ENCODE measurements around the gene LEMD2. TPM values are rescaled to one million over a fixed set of nuclear protein-coding genes. Genes with fewer than 3 reads are reported as not detected.

The LEMD2 gene
- total RNA-seq, 4 donors from 2014 or later, result 37.7 to 47.2 (median 42.3) TPM

DNA sequence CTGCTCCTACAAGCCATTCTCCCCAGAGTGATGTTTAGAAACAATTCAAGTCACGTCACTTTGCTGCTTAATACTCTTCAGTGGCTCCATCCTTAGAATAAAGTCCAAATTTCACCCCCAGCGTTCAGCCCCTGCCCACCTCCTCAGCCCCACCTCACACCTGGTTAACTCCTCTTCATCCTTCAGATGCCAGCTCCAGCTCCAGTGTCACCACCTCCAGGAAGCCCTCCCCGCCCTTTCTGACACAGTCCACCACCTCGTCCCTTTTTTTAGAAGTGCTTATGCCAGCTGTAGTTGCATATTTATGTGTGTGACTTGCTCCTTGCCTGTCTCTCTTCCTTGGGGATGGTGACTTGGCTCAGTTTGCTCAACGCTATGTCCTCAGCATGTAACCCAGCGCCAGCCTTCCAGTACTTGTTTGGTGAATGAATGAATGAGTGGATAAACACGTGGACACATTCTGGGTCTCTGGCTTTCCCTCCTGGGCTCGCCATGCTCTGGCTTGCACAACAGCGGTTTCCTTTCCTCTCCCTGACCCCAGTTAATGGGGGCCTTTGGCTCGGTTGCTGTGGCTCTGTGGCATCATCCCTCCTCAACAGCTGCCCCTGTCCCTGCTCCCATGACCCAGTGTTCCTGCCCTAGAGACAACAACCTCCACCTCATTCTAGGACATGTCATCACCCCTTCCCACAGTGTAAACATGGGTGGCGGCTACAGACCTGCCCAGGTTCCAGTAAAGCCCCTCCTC is 38.5 kb downstream of the LEMD2 start:
- intact Hi-C loops (cut with DNase I), result no loop called here
- Histone ChIP-seq H3K4me3 (no peak overlapping the region), H3K27ac (no peak overlapping the region), H3K9me3 (no peaks in the 10 kb centered on the region), H3K36me3 (no peaks in the 10 kb centered on the region), H3K27me3 (peaks cover 0 to 18% (median 0%) of the 10 kb centered on the region in 4 donors), H3K4me1 (peaks cover 16 to 29% (median 19%) of the 10 kb centered on the region in 3 donors)
- no peak for DNase-seq
- TF ChIP-seq POLR2A (IDR thresholded peaks at IDR 0.05) (no peak), CTCF (IDR thresholded peaks at IDR 0.05) (no peak)
- 51% methylated on average over 11 of the region's 11 CpGs for WGBS, 2 donors

GRCh38 chr6:33749401-33749800 is 39.5 kb downstream of the LEMD2 start:
- TF ChIP-seq POLR2A (IDR thresholded peaks at IDR 0.05), result no peak

DNA sequence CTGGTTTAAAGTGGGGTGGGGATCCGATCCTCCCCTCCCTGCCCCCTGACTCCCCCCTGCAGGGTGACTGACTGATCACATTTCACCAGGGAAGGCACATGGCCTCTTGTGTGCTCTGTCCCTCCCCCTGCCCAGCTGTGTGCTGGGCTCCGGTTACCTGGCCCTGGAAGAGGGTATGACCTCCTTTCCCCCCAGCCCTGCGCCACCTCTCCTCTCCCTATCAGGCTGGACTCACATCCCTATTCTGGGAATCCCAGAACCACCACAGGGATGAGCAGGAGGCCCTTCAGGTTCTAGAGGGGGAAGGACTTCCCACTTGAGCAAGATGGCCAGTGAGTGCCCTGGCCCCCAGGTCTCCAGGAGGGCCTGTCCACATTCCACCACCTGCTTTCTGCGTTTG is 40.1 kb downstream of the LEMD2 start:
- TF ChIP-seq POLR2A (IDR thresholded peaks at IDR 0.05) (no peak), CTCF (IDR thresholded peaks at IDR 0.05) (no peak)
- no peak overlapping the region for H3K27ac ChIP-seq
- no peaks in the 10 kb centered on the region for H3K9me3 ChIP-seq
- peaks cover 16 to 43% (median 33%) of the 10 kb centered on the region in 3 donors for H3K4me1 ChIP-seq
- H3K27me3 ChIP-seq, result peaks cover 0 to 23% (median 0%) of the 10 kb centered on the region in 4 donors
- WGBS, 2 donors, result 80 to 93% methylated on average over 2 to 3 of the region's 4 CpGs
- no peaks in the 10 kb centered on the region for H3K36me3 ChIP-seq
- no peak overlapping the region for H3K4me3 ChIP-seq
- no peak for DNase-seq
- intact Hi-C loops (cut with DNase I), result no loop called here

More at GRCh38 chr6:33749401-33749800, 39.5 kb downstream of the LEMD2 start:
- peaks cover 16 to 38% (median 29%) of the 10 kb centered on the region in 3 donors for H3K4me1 ChIP-seq
- no peaks in the 10 kb centered on the region for H3K36me3 ChIP-seq
- H3K9me3 ChIP-seq, result no peaks in the 10 kb centered on the region
- DNase-seq, result no peak
- 83% methylated on average over 2 of the region's 7 CpGs for WGBS, 2 donors
- peaks cover 0 to 24% (median 0%) of the 10 kb centered on the region in 4 donors for H3K27me3 ChIP-seq
- no peak overlapping the region for H3K27ac ChIP-seq
- H3K4me3 ChIP-seq, result no peak overlapping the region
- intact Hi-C loops (cut with DNase I), result no loop called here

GRCh38 chr6:33747823-33748222 is 41.1 kb downstream of the LEMD2 start:
- no peak for TF ChIP-seq POLR2A (IDR thresholded peaks at IDR 0.05)
- Histone ChIP-seq H3K27me3 (peaks cover 0 to 33% (median 0%) of the 10 kb centered on the region in 4 donors), H3K9me3 (no peaks in the 10 kb centered on the region), H3K27ac (peak overlapping the region; percentile 66 to 91 (median 82)), H3K4me3 (no peak overlapping the region), H3K4me1 (peaks cover 16 to 45% (median 34%) of the 10 kb centered on the region in 3 donors), H3K36me3 (no peaks in the 10 kb centered on the region)
- no peak for DNase-seq
- intact Hi-C loops (cut with DNase I), result no loop called here
- WGBS, 2 donors, result 89% methylated on average over 3 to 5 of the region's 5 CpGs

DNA sequence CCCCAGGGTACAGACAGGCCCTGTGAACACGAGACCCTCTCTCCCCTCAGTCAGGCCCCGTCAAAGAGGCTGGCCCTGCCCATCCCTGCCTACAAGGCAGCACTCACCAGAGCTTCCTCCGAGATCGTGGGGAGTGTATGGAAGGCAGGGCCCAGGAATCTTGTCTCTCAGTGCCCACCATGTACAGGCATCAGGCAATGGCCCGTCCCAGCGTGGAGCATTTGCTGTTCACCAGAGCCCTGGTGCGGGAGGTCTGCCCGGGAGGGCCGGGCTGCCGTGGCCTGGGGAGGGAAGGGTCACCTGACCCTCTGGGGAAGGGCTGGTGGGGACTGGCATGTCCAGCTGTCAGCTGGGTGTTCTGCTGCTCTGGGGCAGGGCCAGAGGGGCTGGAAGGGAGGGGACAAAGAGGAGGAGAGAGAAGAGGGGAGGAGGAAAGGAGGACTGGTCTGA is 42.3 kb downstream of the LEMD2 start, which contains the start of gene IP6K3:
Gene IP6K3 (minus strand): TSS at position 255 of the 450 bp plus-strand sequence. CDS start 11,429 bp downstream, outside the sequence.
- peaks cover 5 to 38% (median 24%) of the 10 kb centered on the region in 3 donors for H3K4me1 ChIP-seq
- H3K4me3 ChIP-seq, result peak within 1 kb of the TSS; percentile 12 to 58 (median 34)
- H3K9me3 ChIP-seq, result no peaks in the 10 kb centered on the region
- TF ChIP-seq POLR2A (IDR thresholded peaks at IDR 0.05) (peak in 2 of 4 donors; percentile 37 to 48), CTCF (IDR thresholded peaks at IDR 0.05) (no peak)
- H3K36me3 ChIP-seq, result no peaks in the 10 kb centered on the region
- H3K27ac ChIP-seq, result peak within 1 kb of the TSS; percentile 66 to 91 (median 82)
- 38% methylated on average over 7 of the region's 10 CpGs; no CpG with 5 or more reads in 1 of the 2 donors for WGBS, 2 donors
- intact Hi-C loops (cut with DNase I), result no loop called here
- peaks cover 0 to 39% (median 0%) of the 10 kb centered on the region in 4 donors for H3K27me3 ChIP-seq
- DNase-seq, result no peak

GRCh38 chr6:33746036-33746600 is 42.8 kb downstream of the LEMD2 start:
- TF ChIP-seq CTCF (IDR thresholded peaks at IDR 0.05), result no peak
- TF ChIP-seq POLR2A (IDR thresholded peaks at IDR 0.05), result peak in 1 of 4 donors; percentile 10
- Histone ChIP-seq H3K36me3 (no peaks in the 10 kb centered on the region), H3K27me3 (peaks cover 0 to 39% (median 0%) of the 10 kb centered on the region in 4 donors), H3K4me1 (peaks cover 4 to 33% (median 21%) of the 10 kb centered on the region in 3 donors), H3K9me3 (no peaks in the 10 kb centered on the region), H3K27ac (peak overlapping the region; percentile 66 to 91 (median 82)), H3K4me3 (peak overlapping the region; percentile 12 to 58 (median 34))
- DNase-seq, result no peak
- intact Hi-C loops (cut with DNase I), result no loop called here
- WGBS, 2 donors, result 28% methylated on average over 3 of the region's 14 CpGs; no CpG with 5 or more reads in 1 of the 2 donors

All from esophagus squamous epithelium (tissue), 5 donors.